Measurements from ENCODE around the gene SLCO4C1. TPM values are rescaled to one million over a fixed set of nuclear protein-coding genes. Genes with fewer than 3 reads are reported as not detected.

Gene SLCO4C1
- total and polyA plus RNA-seq, 2 of the 13 experiments (the other 11 are each of a cell fraction or from before 2014, with no cell fraction given), result 1.3 to 7.8 TPM

- TF ChIP-seq BCL3 (CRISPR knock-in tag; IDR thresholded peaks at IDR 0.05) (no peak), ZMYM2 (CRISPR knock-in tag; IDR thresholded peaks at IDR 0.05) (peak; percentile 74), THRA (CRISPR knock-in tag; IDR thresholded peaks at IDR 0.05; ENCODE audit: borderline replicate concordance) (0 out of 2 replicates have a peak, but pooled peaks have one; percentile 30), RCOR2 (CRISPR knock-in tag; IDR thresholded peaks at IDR 0.05) (peak; percentile 46; the same call in 1 of the 2 replicates), POGZ (CRISPR knock-in tag; IDR thresholded peaks at IDR 0.05) (peak; percentile 77), KLF9 (CRISPR knock-in tag; IDR thresholded peaks at IDR 0.05; ENCODE audit: low read depth) (no peak), ZNF350 (CRISPR knock-in tag; IDR thresholded peaks at IDR 0.05; ENCODE audit: borderline replicate concordance, low read depth) (no peak), TFDP2 (CRISPR knock-in tag; IDR thresholded peaks at IDR 0.05) (no peak), JUNB (CRISPR knock-in tag; IDR thresholded peaks at IDR 0.05; ENCODE audit: borderline replicate concordance) (no peak), MAX (IDR thresholded peaks at IDR 0.05) (peak; percentile 26; the same call in 1 of the 2 replicates), CENPT (CRISPR knock-in tag; IDR thresholded peaks at IDR 0.05; ENCODE audit: low read depth) (no peak), DNMT3B (CRISPR knock-in tag; conservative IDR thresholded peaks at IDR 0.05) (no peak), ZNF567 (CRISPR knock-in tag; IDR thresholded peaks at IDR 0.05; ENCODE audit: borderline replicate concordance) (no peak), NCOA1 (CRISPR knock-in tag; IDR thresholded peaks at IDR 0.05) (no peak), PHF20 (CRISPR knock-in tag; IDR thresholded peaks at IDR 0.05) (no peak), HNF4A (CRISPR knock-in tag; IDR thresholded peaks at IDR 0.05) (peak; percentile 69), ZFP91 (CRISPR knock-in tag; IDR thresholded peaks at IDR 0.05; ENCODE audit: borderline replicate concordance) (no peak), MIXL1 (CRISPR knock-in tag; IDR thresholded peaks at IDR 0.05) (0 out of 2 replicates have a peak, but pooled peaks have one; percentile 27), ZNF136 (CRISPR knock-in tag; IDR thresholded peaks at IDR 0.05; ENCODE audit: low read depth) (no peak), HNF4G (IDR thresholded peaks at IDR 0.05; ENCODE audit: borderline replicate concordance, low read depth, low read length) (0 out of 2 replicates have a peak, but pooled peaks have one; percentile 27), HNF4G (CRISPR knock-in tag; IDR thresholded peaks at IDR 0.05; ENCODE audit: borderline replicate concordance, low read depth) (no peak), POGK (CRISPR knock-in tag; conservative IDR thresholded peaks at IDR 0.05) (peak; percentile 68; the same call in 1 of the 2 replicates), ZNF292 (CRISPR knock-in tag; IDR thresholded peaks at IDR 0.05; ENCODE audit: borderline replicate concordance, low read depth) (0 out of 2 replicates have a peak, but pooled peaks have one; percentile 33), ZNF7 (CRISPR knock-in tag; IDR thresholded peaks at IDR 0.05) (no peak)
Observed at GRCh38 chr5:102290004-102290403, 6.1 kb downstream of the SLCO4C1 start (continued).
